Stimulated activated CD8-positive, alpha-beta memory T cell treated with anti-CD3 and anti-CD28 coated beads, Interleukin-4, amount 100 ng/mL, for 1 hour (primary cell): Measurements from ENCODE around the gene MTMR3.

Source experiments
- DNase-seq, 2 donors: peaks; one replicate each; pipeline ENCODE4 v3.0.0-alpha.2; 2020; ENCODE audit warnings: low read depth in 2 of 2, low spot score in 1 of 2

The MTMR3 gene

GRCh38 chr22:30025221-30025620 lies 142.2 kb downstream of the MTMR3 start:
- DNase-seq: no peak

- no peak for DNase-seq
Measured at GRCh38 chr22:30026756-30027155, 143.8 kb downstream of the MTMR3 start.

GRCh38 chr22:30027169-30027568 lies 144.2 kb downstream of the MTMR3 start:
- no peak for DNase-seq

GRCh38 chr22:30027791-30028190 lies 144.8 kb downstream of the MTMR3 start:
- no peak for DNase-seq

GRCh38 chr22:30028731-30029130 lies 145.8 kb downstream of the MTMR3 start:
- DNase-seq: no peak

GRCh38 chr22:30029512-30029911 lies 146.5 kb downstream of the MTMR3 start:
- DNase-seq: no peak

GRCh38 chr22:30030329-30030728 lies 147.4 kb downstream of the MTMR3 start:
- DNase-seq: no peak

GRCh38 chr22:30031328-30031727 lies 148.4 kb downstream of the MTMR3 start:
- DNase-seq: no peak

- DNase-seq: no peak
Measured at GRCh38 chr22:30031764-30032455, 148.9 kb downstream of the MTMR3 start.

GRCh38 chr22:30033137-30033536 lies 150.2 kb downstream of the MTMR3 start:
- DNase-seq: no peak

GRCh38 chr22:30033901-30034300 lies 150.9 kb downstream of the MTMR3 start:
- no peak for DNase-seq

GRCh38 chr22:30036656-30037055 lies 153.7 kb downstream of the MTMR3 start:
- no peak for DNase-seq

GRCh38 chr22:30038219-30038618 lies 155.2 kb downstream of the MTMR3 start:
- no peak for DNase-seq

GRCh38 chr22:30040499-30041260 lies 157.7 kb downstream of the MTMR3 start:
- DNase-seq: no peak

GRCh38 chr22:30041475-30041874 lies 158.5 kb downstream of the MTMR3 start:
- DNase-seq: no peak

GRCh38 chr22:30041881-30042280 lies 158.9 kb downstream of the MTMR3 start:
- no peak for DNase-seq

- DNase-seq: no peak
Measured at GRCh38 chr22:30043161-30043560, 160.2 kb downstream of the MTMR3 start.

- DNase-seq: no peak
Measured at GRCh38 chr22:30044369-30044768, 161.4 kb downstream of the MTMR3 start.

GRCh38 chr22:30044881-30045493 lies 162.0 kb downstream of the MTMR3 start:
- no peak for DNase-seq

- no peak for DNase-seq
Measured at GRCh38 chr22:30045494-30045887, 162.5 kb downstream of the MTMR3 start.

- no peak for DNase-seq
Measured at GRCh38 chr22:30045901-30046715, 163.1 kb downstream of the MTMR3 start.
